K562 (cell line): ENCODE data around the gene FRRS1L. TPM values are rescaled to one million over a fixed set of nuclear protein-coding genes. Genes with fewer than 3 reads are reported as not detected.

Experiments used
- CEBPG ChIP-seq, 3 experiments: fragments of 200-800 bp in 1 of 3; sonication (Bioruptor generic) in 1 of 3; sonication (generic) in 1 of 3; formaldehyde crosslinking in 1 of 3; IDR thresholded peaks in 2 of 3; conservative IDR thresholded peaks in 1 of 3; 2 replicates each; pipeline versions ENCODE4 v1.6.1 to v1.8.0; 2016 to 2022; ENCODE audit warnings: missing compliant biosample characterization in 2 of 3, missing genetic modification characterization in 2 of 3, mild to moderate bottlenecking in 1 of 3, missing genetic modification reagents in 1 of 3
- DPF2 ChIP-seq: fragments of 450-650 bp; IDR thresholded peaks from 2 replicates; pipeline ENCODE4 v1.6.1; 2016
- EGR1 ChIP-seq: fragments of 450-650 bp; conservative IDR thresholded peaks from 2 replicates; pipeline ENCODE4 v1.6.1; 2017; ENCODE audit warnings: mild to moderate bottlenecking
- ELF2 ChIP-seq: fragments of 250-450 bp; sonication (Bioruptor Pico); IDR thresholded peaks from 2 replicates; pipeline ENCODE4 v1.5.0; 2021; ENCODE audit warnings: mild to moderate bottlenecking
- FOXJ2 ChIP-seq: fragments of 200-800 bp; sonication (Bioruptor generic); IDR thresholded peaks from 2 replicates; pipeline ENCODE4 v1.6.1; 2016; ENCODE audit warnings: missing genetic modification characterization, missing compliant biosample characterization
- HEY1 ChIP-seq: fragments of 250-450 bp; sonication (Bioruptor Pico); IDR thresholded peaks from 2 replicates; pipeline ENCODE4 v1.5.0; 2020; ENCODE audit warnings: mild to moderate bottlenecking, moderate library complexity, borderline replicate concordance
- KLF6 ChIP-seq: fragments of 250-450 bp; sonication (Bioruptor Pico); IDR thresholded peaks from 2 replicates; pipeline ENCODE4 v1.4.0; 2020; ENCODE audit warnings: mild to moderate bottlenecking, moderate library complexity, borderline replicate concordance
- MAFG ChIP-seq: fragments of 450-650 bp; conservative IDR thresholded peaks from 2 replicates; pipeline ENCODE4 v1.6.1; 2016; ENCODE audit warnings: missing genetic modification characterization, missing compliant biosample characterization
- MGA ChIP-seq: fragments of 450-650 bp; IDR thresholded peaks from 2 replicates; pipeline ENCODE4 v1.6.1; 2016; ENCODE audit warnings: mild to moderate bottlenecking, moderate library complexity
- PHB2 ChIP-seq: fragments of 450-650 bp; IDR thresholded peaks from 2 replicates; pipeline ENCODE4 v1.6.1; 2017; ENCODE audit warnings: low read depth
- PHF20 ChIP-seq: fragments of 450-650 bp; IDR thresholded peaks from 2 replicates; pipeline ENCODE4 v1.6.1; 2018; ENCODE audit not compliant: partially characterized antibody
- RUNX1 ChIP-seq: sonication (generic); IDR thresholded peaks from 2 replicates; pipeline ENCODE4 v1.6.1; 2016; ENCODE audit warnings: antibody characterized with exemption, low read depth
- SNAPC5 ChIP-seq: fragments of 250-450 bp; sonication (Bioruptor Pico); IDR thresholded peaks from 2 replicates; pipeline ENCODE4 v1.8.0; 2021; ENCODE audit warnings: moderate library complexity, mild to moderate bottlenecking, inconsistent platforms
- TBL1XR1 ChIP-seq, 2 experiments: IDR thresholded peaks; 2 replicates each; pipeline ENCODE4 v1.6.1; 2012; ENCODE audit warnings: improper control_type of control experiment in 2 of 2, low read length in 2 of 2, mild to moderate bottlenecking in 1 of 2
- TFAM ChIP-seq: fragments of 250-450 bp; sonication (Bioruptor Pico); conservative IDR thresholded peaks from 2 replicates; pipeline ENCODE4 v1.5.0; 2021; ENCODE audit warnings: mild to moderate bottlenecking, moderate library complexity
- XRCC3 ChIP-seq: fragments of 450-650 bp; IDR thresholded peaks from 2 replicates; pipeline ENCODE4 v1.6.1; 2017; ENCODE audit warnings: mild to moderate bottlenecking, moderate library complexity
- polyA plus RNA-seq, 8 experiments: library from polyadenylated mRNA; depleted of rRNA in 4 of 8; stranded (reverse) in 5 of 8; unstranded in 3 of 8; fragments of >200 nt; fragmentation: Nextera tagmentation in 2 of 8; fragmentation: Illumina TruSeq in 1 of 8; extraction: Ambion mirVana in 2 of 8; extraction: Trizol in 1 of 8; gene quantifications; 2 replicates each; pipeline versions ENCODE4 v1.2.1 to v1.2.3, GENCODE V29; 2011 to 2014; ENCODE audit warnings: inconsistent platforms in 1 of 8, missing spikeins in 1 of 8
- total RNA-seq, 7 experiments: library from RNA; depleted of rRNA in 6 of 7; stranded (reverse); fragments of >200 nt in 6 of 7; fragmentation: Illumina TruSeq in 2 of 7; extraction: Trizol in 2 of 7; gene quantifications; 2 replicates each; pipeline versions ENCODE4 v1.2.1 to v1.2.3, GENCODE V29; 2011 to 2021; ENCODE audit warnings: low replicate concordance in 1 of 7

FRRS1L gene
- total and polyA plus RNA-seq, 9 of the 15 experiments (the other 6 are each of a cell fraction or from before 2014, with no cell fraction given) = under 0.01 to 0.04 (median 0.03) TPM; not detected in 5

- TF ChIP-seq TFAM (CRISPR knock-in tag) (no peak), XRCC3 (no peak), ELF2 (CRISPR knock-in tag) (0 out of 2 replicates have a peak, but pooled peaks have one; percentile 22), MGA (peak; percentile 52; the same call in 1 of the 2 replicates), HEY1 (CRISPR knock-in tag) (no peak), PHF20 (no peak), EGR1 (no peak), DPF2 (no peak), CEBPG (CRISPR knock-in tag; IDR thresholded peaks at IDR 0.05) (no peak), CEBPG (tag; conservative IDR thresholded peaks at IDR 0.05 in 1 of 2, IDR thresholded peaks at IDR 0.05 in 1 of 2) (no peak), FOXJ2 (tag) (peak; percentile 65; the same call in 1 of the 2 replicates), PHB2 (no peak), MAFG (tag) (no peak), KLF6 (CRISPR knock-in tag) (no peak), RUNX1 (no peak), TBL1XR1 (IDR thresholded peaks at IDR 0.05; ENCODE audit: low read length in 2 of 2) (no peak; a peak in 1 of 4 replicates), SNAPC5 (CRISPR knock-in tag) (no peak)
These were observed 47.4 kb downstream of the FRRS1L start, which contains the start of gene TMEM245 (continued) for GRCh38 chr9:109119439-109120203.
